Activated T-helper 1 cell treated with anti-CD3 and anti-CD28 coated beads, Interleukin-12 subunit alpha, Interleukin-12 subunit beta, Interleukin-2, Interleukin-4 antibody, amounts not matched to agents 30 ng/mL and 10 ng/mL and 1 ng/mL, durations not matched to agents 14 hours and 24 hours and 36 hours (primary cell): Measurements from ENCODE around the gene SDK2. TPM values are rescaled to one million over a fixed set of nuclear protein-coding genes. Genes with fewer than 3 reads are reported as not detected.

Experiments used
- DNase-seq: peaks from one replicate; pipeline ENCODE4 v3.0.0; 2021; ENCODE audit warnings: low spot score
- H3K27ac Mint-ChIP-seq: one replicate; pipeline ENCODE4 v1.8.0; 2021; ENCODE audit warnings: mild to moderate bottlenecking, mixed read lengths
- H3K27me3 Mint-ChIP-seq: one replicate; pipeline ENCODE4 v1.8.0; 2022; ENCODE audit warnings: mild to moderate bottlenecking, moderate library complexity, mixed read lengths; ENCODE audit not compliant: insufficient read depth
- H3K36me3 Mint-ChIP-seq: one replicate; pipeline ENCODE4 v1.8.0; 2021; ENCODE audit warnings: low read depth, mixed read lengths
- H3K4me1 Mint-ChIP-seq: one replicate; pipeline ENCODE4 v1.8.0; 2021; ENCODE audit warnings: low read depth, mixed read lengths
- H3K4me3 Mint-ChIP-seq: one replicate; pipeline ENCODE4 v1.8.0; 2021; ENCODE audit warnings: mild to moderate bottlenecking, moderate library complexity, mixed read lengths
- H3K9me3 Mint-ChIP-seq: one replicate; pipeline ENCODE4 v1.8.0; 2021; ENCODE audit warnings: mixed read lengths
- intact Hi-C: fragments of 100-400 bp; cut with micrococcal nuclease; formaldehyde crosslinking; loops from one replicate; pipeline ENCODE4 v1.15.1; 2024
- total RNA-seq: library from RNA; stranded (reverse); gene quantifications from 2 replicates; pipeline ENCODE4 v1.2.3, GENCODE V29; 2022

SDK2 gene
- total RNA-seq, 1 donor from 2014 or later, result 0.44 TPM

GRCh38 chr17:73535746-73536145 lies 108.5 kb downstream of the SDK2 start:
- H3K4me1 Mint-ChIP-seq, result no peaks in the 10 kb centered on the region
- H3K9me3 Mint-ChIP-seq, result no peaks in the 10 kb centered on the region
- H3K4me3 Mint-ChIP-seq, result no peak overlapping the region
- intact Hi-C loops, result no loop called here
- H3K27ac Mint-ChIP-seq, result no peak overlapping the region
- peaks cover 4% of the 10 kb centered on the region for H3K27me3 Mint-ChIP-seq
- H3K36me3 Mint-ChIP-seq, result no peaks in the 10 kb centered on the region
- no peak for DNase-seq

- no peak for DNase-seq
- no peak overlapping the region for H3K4me3 Mint-ChIP-seq
- H3K27me3 Mint-ChIP-seq, result peaks cover 4% of the 10 kb centered on the region
- H3K36me3 Mint-ChIP-seq, result no peaks in the 10 kb centered on the region
- H3K27ac Mint-ChIP-seq, result no peak overlapping the region
- no peaks in the 10 kb centered on the region for H3K9me3 Mint-ChIP-seq
- intact Hi-C loops, result no loop called here
- no peaks in the 10 kb centered on the region for H3K4me1 Mint-ChIP-seq
These were observed 109.9 kb downstream of the SDK2 start for GRCh38 chr17:73534209-73534909.

- H3K4me1 Mint-ChIP-seq, result no peaks in the 10 kb centered on the region
- no peak for DNase-seq
- H3K4me3 Mint-ChIP-seq, result no peak overlapping the region
- H3K36me3 Mint-ChIP-seq, result no peaks in the 10 kb centered on the region
- H3K9me3 Mint-ChIP-seq, result no peaks in the 10 kb centered on the region
- intact Hi-C loops, result no loop called here
- H3K27me3 Mint-ChIP-seq, result peaks cover 4% of the 10 kb centered on the region
- H3K27ac Mint-ChIP-seq, result no peak overlapping the region
These were observed 110.5 kb downstream of the SDK2 start for GRCh38 chr17:73533781-73534180.

GRCh38 chr17:73533127-73533526 lies 111.1 kb downstream of the SDK2 start:
- no peaks in the 10 kb centered on the region for H3K36me3 Mint-ChIP-seq
- DNase-seq, result no peak

GRCh38 chr17:73532421-73532901 lies 111.8 kb downstream of the SDK2 start:
- Mint-ChIP-seq H3K27me3 (peaks cover 2% of the 10 kb centered on the region), H3K36me3 (no peaks in the 10 kb centered on the region), H3K4me3 (no peak overlapping the region), H3K9me3 (no peaks in the 10 kb centered on the region), H3K4me1 (no peaks in the 10 kb centered on the region), H3K27ac (no peak overlapping the region)
- intact Hi-C loops, result no loop called here
- DNase-seq, result no peak

More at GRCh38 chr17:73533127-73533526, 111.1 kb downstream of the SDK2 start:
- H3K9me3 Mint-ChIP-seq, result no peaks in the 10 kb centered on the region
- intact Hi-C loops, result no loop called here
- no peaks in the 10 kb centered on the region for H3K4me1 Mint-ChIP-seq
- peaks cover 2% of the 10 kb centered on the region for H3K27me3 Mint-ChIP-seq
- H3K27ac Mint-ChIP-seq, result no peak overlapping the region
- no peak overlapping the region for H3K4me3 Mint-ChIP-seq

GRCh38 chr17:73531158-73531557 lies 113.1 kb downstream of the SDK2 start:
- H3K27me3 Mint-ChIP-seq, result peaks cover 2% of the 10 kb centered on the region
- H3K36me3 Mint-ChIP-seq, result no peaks in the 10 kb centered on the region
- H3K4me3 Mint-ChIP-seq, result no peak overlapping the region
- intact Hi-C loops, result no loop called here
- no peaks in the 10 kb centered on the region for H3K9me3 Mint-ChIP-seq
- no peak overlapping the region for H3K27ac Mint-ChIP-seq
- H3K4me1 Mint-ChIP-seq, result no peaks in the 10 kb centered on the region
- DNase-seq, result no peak

- Mint-ChIP-seq H3K4me1 (no peaks in the 10 kb centered on the region), H3K36me3 (no peaks in the 10 kb centered on the region), H3K27me3 (peaks cover 2% of the 10 kb centered on the region), H3K27ac (no peak overlapping the region), H3K4me3 (no peak overlapping the region), H3K9me3 (no peaks in the 10 kb centered on the region)
- DNase-seq, result no peak
- intact Hi-C loops, result no loop called here
These were observed 115.6 kb downstream of the SDK2 start for GRCh38 chr17:73528679-73529078.

GRCh38 chr17:73526952-73527351 lies 117.3 kb downstream of the SDK2 start:
- Mint-ChIP-seq H3K4me1 (no peaks in the 10 kb centered on the region), H3K36me3 (no peaks in the 10 kb centered on the region), H3K9me3 (no peaks in the 10 kb centered on the region), H3K4me3 (no peak overlapping the region), H3K27me3 (peaks cover 2% of the 10 kb centered on the region), H3K27ac (no peak overlapping the region)
- intact Hi-C loops, result no loop called here
- DNase-seq, result no peak

GRCh38 chr17:73524941-73525679 lies 119.1 kb downstream of the SDK2 start:
- intact Hi-C loops, result no loop called here
- Mint-ChIP-seq H3K9me3 (no peaks in the 10 kb centered on the region), H3K4me1 (no peaks in the 10 kb centered on the region), H3K4me3 (no peak overlapping the region), H3K27ac (no peak overlapping the region), H3K36me3 (no peaks in the 10 kb centered on the region), H3K27me3 (no peaks in the 10 kb centered on the region)
- DNase-seq, result no peak

GRCh38 chr17:73522696-73523095 lies 121.5 kb downstream of the SDK2 start:
- no peaks in the 10 kb centered on the region for H3K4me1 Mint-ChIP-seq
- no peaks in the 10 kb centered on the region for H3K9me3 Mint-ChIP-seq
- H3K4me3 Mint-ChIP-seq, result no peak overlapping the region
- intact Hi-C loops, result no loop called here
- H3K27ac Mint-ChIP-seq, result no peak overlapping the region
- no peak for DNase-seq
- H3K27me3 Mint-ChIP-seq, result no peaks in the 10 kb centered on the region
- H3K36me3 Mint-ChIP-seq, result no peaks in the 10 kb centered on the region

GRCh38 chr17:73522107-73522506 lies 122.1 kb downstream of the SDK2 start:
- intact Hi-C loops, result no loop called here
- Mint-ChIP-seq H3K4me1 (no peaks in the 10 kb centered on the region), H3K36me3 (no peaks in the 10 kb centered on the region), H3K27me3 (no peaks in the 10 kb centered on the region), H3K27ac (no peak overlapping the region), H3K4me3 (no peak overlapping the region), H3K9me3 (no peaks in the 10 kb centered on the region)
- no peak for DNase-seq

- no peak overlapping the region for H3K4me3 Mint-ChIP-seq
- no peaks in the 10 kb centered on the region for H3K27me3 Mint-ChIP-seq
- intact Hi-C loops, result no loop called here
- H3K36me3 Mint-ChIP-seq, result no peaks in the 10 kb centered on the region
- H3K4me1 Mint-ChIP-seq, result no peaks in the 10 kb centered on the region
- no peak for DNase-seq
- H3K27ac Mint-ChIP-seq, result no peak overlapping the region
- no peaks in the 10 kb centered on the region for H3K9me3 Mint-ChIP-seq
These were observed 122.9 kb downstream of the SDK2 start for GRCh38 chr17:73521376-73521775.

- no peak overlapping the region for H3K4me3 Mint-ChIP-seq
- H3K27me3 Mint-ChIP-seq, result no peaks in the 10 kb centered on the region
- no peaks in the 10 kb centered on the region for H3K9me3 Mint-ChIP-seq
- no peaks in the 10 kb centered on the region for H3K36me3 Mint-ChIP-seq
- no peak for DNase-seq
- H3K4me1 Mint-ChIP-seq, result no peaks in the 10 kb centered on the region
- intact Hi-C loops, result no loop called here
- H3K27ac Mint-ChIP-seq, result no peak overlapping the region
These were observed 123.9 kb downstream of the SDK2 start for GRCh38 chr17:73520369-73520761.
